IMR-90 (cell line): ENCODE results near the gene NUP210L.

ENCODE experiments used
- CEBPB ChIP-seq: IDR thresholded peaks from 2 replicates; pipeline ENCODE4 v1.6.1; 2012; ENCODE audit warnings: low read depth, low read length, improper control_type of control experiment
- CHD1 ChIP-seq: IDR thresholded peaks from 2 replicates; pipeline ENCODE4 v1.6.1; 2012; ENCODE audit warnings: low read depth, low read length, improper control_type of control experiment
- ELK1 ChIP-seq: fragments of 150-350 bp; IDR thresholded peaks from 2 replicates; pipeline ENCODE4 v1.6.1; 2016; ENCODE audit warnings: low read depth, mild to moderate bottlenecking, low read length, moderate library complexity, borderline replicate concordance
- MAFK ChIP-seq: IDR thresholded peaks from 2 replicates; pipeline ENCODE4 v1.6.1; 2012; ENCODE audit warnings: low read depth, low read length, improper control_type of control experiment
- MAZ ChIP-seq: IDR thresholded peaks from 2 replicates; pipeline ENCODE4 v1.6.1; 2012; ENCODE audit warnings: low read depth, mild to moderate bottlenecking, low read length, improper control_type of control experiment, moderate library complexity, borderline replicate concordance
- MXI1 ChIP-seq: IDR thresholded peaks from 2 replicates; pipeline ENCODE4 v1.6.1; 2012; ENCODE audit warnings: low read depth, mild to moderate bottlenecking, low read length, moderate library complexity, borderline replicate concordance
- NFE2L2 ChIP-seq: fragments of 150-350 bp; IDR thresholded peaks from 2 replicates; pipeline ENCODE4 v1.6.1; 2016; ENCODE audit warnings: low read depth, mild to moderate bottlenecking, low read length
- POLR2A ChIP-seq: IDR thresholded peaks from 2 replicates; pipeline ENCODE4 v1.6.1; 2012; ENCODE audit warnings: mild to moderate bottlenecking, low read depth, low read length
- RAD21 ChIP-seq: IDR thresholded peaks from 2 replicates; pipeline ENCODE4 v1.6.1; 2012; ENCODE audit warnings: low read length, improper control_type of control experiment
- RCOR1 ChIP-seq: IDR thresholded peaks from 2 replicates; pipeline ENCODE4 v1.6.1; 2012; ENCODE audit warnings: mild to moderate bottlenecking, low read length, improper control_type of control experiment; ENCODE audit not compliant: insufficient replicate concordance
- RFX5 ChIP-seq: IDR thresholded peaks from 2 replicates; pipeline ENCODE4 v1.8.0; 2012; ENCODE audit warnings: low read depth, mild to moderate bottlenecking, low read length, moderate library complexity
- TF ChIP-seq, protein P1 (sequence below): conservative IDR thresholded peaks from 2 replicates; pipeline ENCODE4 v1.5.1; 2012; ENCODE audit warnings: mild to moderate bottlenecking, low read depth, low read length, improper control_type of control experiment
- TF ChIP-seq, protein P2 (sequence below): fragments of 150-350 bp; IDR thresholded peaks from 2 replicates; pipeline ENCODE4 v1.6.1; 2017; ENCODE audit warnings: mild to moderate bottlenecking, antibody characterized with exemption, low read length, low read depth

DNA sequence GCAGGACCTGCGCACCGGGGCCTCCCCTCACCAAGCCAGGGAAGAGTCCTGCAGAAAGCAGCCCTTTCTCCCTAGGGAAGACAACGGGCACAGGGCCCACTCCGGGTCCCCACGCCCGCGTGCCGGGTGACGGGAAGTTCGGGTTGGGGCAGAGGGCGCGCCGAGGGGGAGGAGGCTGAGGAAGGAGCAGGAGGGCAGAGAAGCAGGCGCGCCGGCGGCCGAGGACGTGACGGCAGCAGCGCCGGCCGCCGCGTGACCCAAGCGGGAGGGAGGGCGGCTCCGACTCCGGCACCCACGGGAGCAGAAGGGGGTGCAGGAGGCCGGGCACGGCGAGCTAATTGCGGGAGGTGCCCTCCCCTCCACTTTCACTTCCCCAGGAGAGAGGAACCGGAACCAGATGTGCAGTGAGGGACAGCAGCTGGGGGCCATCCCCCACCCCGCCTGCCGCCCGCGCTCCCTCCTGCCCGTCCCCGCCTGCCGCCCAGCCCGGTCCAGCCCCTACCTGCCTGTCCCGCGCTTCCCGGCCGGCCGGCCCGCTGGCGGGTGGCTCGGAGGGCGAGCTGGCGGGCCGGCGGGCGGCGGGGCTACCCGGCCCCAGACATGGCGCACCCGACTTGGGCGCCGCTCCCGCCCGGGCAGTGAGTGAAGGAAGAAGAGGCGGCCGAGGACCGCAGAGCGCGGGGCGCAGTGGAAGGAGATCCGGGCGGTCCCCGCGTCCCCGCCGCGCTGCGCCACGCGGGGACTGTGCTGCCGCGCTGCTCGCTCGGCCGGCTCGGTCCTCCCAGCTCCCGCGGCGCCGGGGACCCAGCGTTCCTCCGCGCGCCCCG, 208.9 kb downstream of the NUP210L start:
- TF ChIP-seq, protein P1, sequence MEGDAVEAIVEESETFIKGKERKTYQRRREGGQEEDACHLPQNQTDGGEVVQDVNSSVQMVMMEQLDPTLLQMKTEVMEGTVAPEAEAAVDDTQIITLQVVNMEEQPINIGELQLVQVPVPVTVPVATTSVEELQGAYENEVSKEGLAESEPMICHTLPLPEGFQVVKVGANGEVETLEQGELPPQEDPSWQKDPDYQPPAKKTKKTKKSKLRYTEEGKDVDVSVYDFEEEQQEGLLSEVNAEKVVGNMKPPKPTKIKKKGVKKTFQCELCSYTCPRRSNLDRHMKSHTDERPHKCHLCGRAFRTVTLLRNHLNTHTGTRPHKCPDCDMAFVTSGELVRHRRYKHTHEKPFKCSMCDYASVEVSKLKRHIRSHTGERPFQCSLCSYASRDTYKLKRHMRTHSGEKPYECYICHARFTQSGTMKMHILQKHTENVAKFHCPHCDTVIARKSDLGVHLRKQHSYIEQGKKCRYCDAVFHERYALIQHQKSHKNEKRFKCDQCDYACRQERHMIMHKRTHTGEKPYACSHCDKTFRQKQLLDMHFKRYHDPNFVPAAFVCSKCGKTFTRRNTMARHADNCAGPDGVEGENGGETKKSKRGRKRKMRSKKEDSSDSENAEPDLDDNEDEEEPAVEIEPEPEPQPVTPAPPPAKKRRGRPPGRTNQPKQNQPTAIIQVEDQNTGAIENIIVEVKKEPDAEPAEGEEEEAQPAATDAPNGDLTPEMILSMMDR, result no peak
- TF ChIP-seq RAD21, result no peak
- TF ChIP-seq ELK1, result no peak
- 0 out of 2 replicates have a peak, but pooled peaks have one; percentile 20 for TF ChIP-seq CHD1
- TF ChIP-seq MXI1, result peak; percentile 66; the same call in 1 of the 2 replicates
- TF ChIP-seq POLR2A, result no peak
- no peak for TF ChIP-seq MAFK
- TF ChIP-seq RFX5, result no peak
- TF ChIP-seq CEBPB, result no peak
- TF ChIP-seq, protein P2, sequence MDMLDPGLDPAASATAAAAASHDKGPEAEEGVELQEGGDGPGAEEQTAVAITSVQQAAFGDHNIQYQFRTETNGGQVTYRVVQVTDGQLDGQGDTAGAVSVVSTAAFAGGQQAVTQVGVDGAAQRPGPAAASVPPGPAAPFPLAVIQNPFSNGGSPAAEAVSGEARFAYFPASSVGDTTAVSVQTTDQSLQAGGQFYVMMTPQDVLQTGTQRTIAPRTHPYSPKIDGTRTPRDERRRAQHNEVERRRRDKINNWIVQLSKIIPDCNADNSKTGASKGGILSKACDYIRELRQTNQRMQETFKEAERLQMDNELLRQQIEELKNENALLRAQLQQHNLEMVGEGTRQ, result peak; percentile 82
- peak; percentile 71 for TF ChIP-seq MAZ
- no peak for TF ChIP-seq RCOR1
- TF ChIP-seq NFE2L2, result no peak
